Measurements from ENCODE around the gene HELB. TPM values are rescaled to one million over a fixed set of nuclear protein-coding genes. Genes with fewer than 3 reads are reported as not detected.

Gene HELB
- total RNA-seq, 1 experiment from 2014 or later = 10.7 TPM

- Histone ChIP-seq H2BK15ac (ENCODE audit: low read depth, low read length) (no peak overlapping the region), H3K27me3 (ENCODE audit: insufficient read depth, low read length) (no peaks in the 10 kb centered on the region), H4K5ac (ENCODE audit: insufficient read length, low read depth, low read length) (no peak overlapping the region), H3K23ac (ENCODE audit: insufficient read length, low read depth, low read length) (no peak overlapping the region), H2AFZ (ENCODE audit: low read length) (no peak overlapping the region), H3K14ac (ENCODE audit: insufficient read depth, low read length) (no peak overlapping the region), H3K9ac (ENCODE audit: extremely low read depth, insufficient read length, low read length) (no peak overlapping the region), H2BK5ac (ENCODE audit: insufficient read length, low read length) (no peak overlapping the region), H3K4me2 (ENCODE audit: insufficient read depth, insufficient read length, low read length) (no peak overlapping the region), H4K8ac (replicated peaks; ENCODE audit: insufficient read length, low read depth, low read length) (no peak overlapping the region), H3K9me3 (ENCODE audit: control insufficient read depth, low read depth, low read length) (no peaks in the 10 kb centered on the region), H3K56ac (ENCODE audit: insufficient read length, low read depth, low read length) (no peak overlapping the region), H4K20me1 (ENCODE audit: control insufficient read depth, insufficient read depth, insufficient read length) (no peaks in the 10 kb centered on the region), H3K4ac (ENCODE audit: low read depth, low read length) (no peak overlapping the region), H2BK12ac (ENCODE audit: insufficient read length, low read depth, low read length) (no peak overlapping the region), H3K79me2 (ENCODE audit: insufficient read depth, low read length) (no peaks in the 10 kb centered on the region), H4K91ac (ENCODE audit: insufficient read length, low read depth, low read length) (no peak overlapping the region), H3K23me2 (ENCODE audit: insufficient read length, low read depth, low read length, poor library complexity, severe bottlenecking) (no peaks in the 10 kb centered on the region), H2AK5ac (ENCODE audit: insufficient read length, low read length) (no peak overlapping the region), H3K79me1 (ENCODE audit: insufficient read depth, low read depth, low read length, poor library complexity, severe bottlenecking) (no peaks in the 10 kb centered on the region), H3K4me1 (ENCODE audit: insufficient read depth, low read length) (peaks cover 2% of the 10 kb centered on the region; the same call in 1 of the 2 replicates), H2BK20ac (ENCODE audit: low read depth, low read length, poor library complexity, severe bottlenecking) (no peak overlapping the region), H2BK120ac (ENCODE audit: low read depth, low read length, poor library complexity, severe bottlenecking) (no peak overlapping the region), H3K27ac (ENCODE audit: insufficient read length, low read depth, low read length) (no peak overlapping the region), H3T11ph (ENCODE audit: low read length) (no peak overlapping the region), H3K18ac (ENCODE audit: insufficient read length, low read depth, low read length) (no peak overlapping the region)
- Mint-ChIP-seq H3K9me3 (no peaks in the 10 kb centered on the region), H3K27ac (no peak overlapping the region), H3K36me3 (ENCODE audit: insufficient read depth in 1 of 3, low read depth in 3 of 3) (peaks cover 0 to 4% (median 4%) of the 10 kb centered on the region in 3 experiments; a peak in 5 of 7 replicates), H3K4me1 (peaks cover 7 to 9% of the 10 kb centered on the region in 2 experiments), H3K4me3 (no peak overlapping the region), H3K27me3 (ENCODE audit: low read depth) (no peaks in the 10 kb centered on the region)
- TF ChIP-seq CTCF (conservative IDR thresholded peaks at IDR 0.05) = no peak
- WGBS (ENCODE audit: extremely low coverage, insufficient read length, low lambda C conversion rate) = no CpG with 5 or more reads among the region's 2 CpGs
- no peak for DNase-seq
Measured at GRCh38 chr12:66351301-66351700, 49.0 kb downstream of the HELB start.

All from H9 (cell line).